ENCODE measurements around the gene IGDCC3.

IGDCC3 gene

GRCh38 chr15:65329288-65329983 lies 48.4 kb downstream of the IGDCC3 start:
- no peak for DNase-seq (ENCODE audit: low read depth, low spot score)

GRCh38 chr15:65328506-65329287 lies 49.1 kb downstream of the IGDCC3 start:
- no peak for DNase-seq (ENCODE audit: low read depth, low spot score)

- DNase-seq (ENCODE audit: low read depth, low spot score): no peak
These were observed 50.0 kb downstream of the IGDCC3 start for GRCh38 chr15:65327651-65328393.

- DNase-seq (ENCODE audit: low read depth, low spot score): no peak
These were observed 51.0 kb downstream of the IGDCC3 start for GRCh38 chr15:65326818-65327217.

- no peak for DNase-seq (ENCODE audit: low read depth, low spot score)
These were observed 51.7 kb downstream of the IGDCC3 start for GRCh38 chr15:65326117-65326526.

- no peak for DNase-seq (ENCODE audit: low read depth, low spot score)
These were observed 54.7 kb downstream of the IGDCC3 start for GRCh38 chr15:65323071-65323511.

GRCh38 chr15:65318870-65319356 lies 58.9 kb downstream of the IGDCC3 start:
- peak; percentile 56 for DNase-seq (ENCODE audit: low read depth, low spot score)

- DNase-seq (ENCODE audit: low read depth, low spot score): no peak
These were observed 65.3 kb downstream of the IGDCC3 start for GRCh38 chr15:65312400-65312916.

- DNase-seq (ENCODE audit: low read depth, low spot score): no peak
These were observed 66.0 kb downstream of the IGDCC3 start for GRCh38 chr15:65311760-65312159.

GRCh38 chr15:65310431-65311137 lies 67.2 kb downstream of the IGDCC3 start:
- DNase-seq (ENCODE audit: low read depth, low spot score): no peak

GRCh38 chr15:65309882-65310418 lies 67.9 kb downstream of the IGDCC3 start:
- no peak for DNase-seq (ENCODE audit: low read depth, low spot score)

- no peak for DNase-seq (ENCODE audit: low read depth, low spot score)
These were observed 69.8 kb downstream of the IGDCC3 start for GRCh38 chr15:65307978-65308377.

GRCh38 chr15:65306551-65306950 lies 71.3 kb downstream of the IGDCC3 start:
- DNase-seq (ENCODE audit: low read depth, low spot score): no peak

GRCh38 chr15:65305776-65306175 lies 72.0 kb downstream of the IGDCC3 start:
- DNase-seq (ENCODE audit: low read depth, low spot score): no peak

- no peak for DNase-seq (ENCODE audit: low read depth, low spot score)
These were observed 72.5 kb downstream of the IGDCC3 start for GRCh38 chr15:65305150-65305758.

- DNase-seq (ENCODE audit: low read depth, low spot score): peak; percentile 64
These were observed 73.2 kb downstream of the IGDCC3 start, which contains the start of gene RNU5B-1 for GRCh38 chr15:65304381-65305149. TSS of gene RNU5B-1 (plus strand) at chr15:65304677.

- DNase-seq (ENCODE audit: low read depth, low spot score): no peak
These were observed 74.0 kb downstream of the IGDCC3 start for GRCh38 chr15:65303687-65304380.

- no peak for DNase-seq (ENCODE audit: low read depth, low spot score)
These were observed 75.7 kb downstream of the IGDCC3 start for GRCh38 chr15:65302061-65302460.

GRCh38 chr15:65300924-65301441 lies 76.8 kb downstream of the IGDCC3 start:
- DNase-seq (ENCODE audit: low read depth, low spot score): no peak

All from activated CD4-positive, CD25-positive, alpha-beta regulatory T cell treated with anti-CD3 and anti-CD28 coated beads, Interleukin-2, amount 50 U/mL, for 16 hours (primary cell).